Common myeloid progenitor, CD34-positive (primary cell): ENCODE data around the gene DOCK3. TPM values are rescaled to one million over a fixed set of nuclear protein-coding genes. Genes with fewer than 3 reads are reported as not detected.

ENCODE experiments used
- CTCF ChIA-PET: fragments of 350-600 bp; sonication (Branson Sonifier 250); formaldehyde crosslinking; loops from one replicate; lab custom pipeline; 2021; ENCODE audit warnings: antibody characterized with exemption; lab: Charles Lee
- POLR2A ChIA-PET: fragments of 350-600 bp; sonication (Branson Sonifier 250); formaldehyde crosslinking; loops from one replicate; lab custom pipeline; 2021; ENCODE audit warnings: antibody characterized with exemption; lab: Charles Lee
- DNase-seq, 3 donors: peaks; one replicate each; pipeline versions ENCODE4 v3.0.0 to v3.0.0-alpha.2; 2013
- H3K27ac ChIP-seq, 2 experiments: 1 replicate in 1 of 2; 2 replicates in 1 of 2; pipeline ENCODE4 v1.7.0; 2013; ENCODE audit warnings: inconsistent platforms in 2 of 2, low read length in 2 of 2, mild to moderate bottlenecking in 2 of 2, low read depth in 1 of 2, moderate library complexity in 1 of 2; ENCODE audit not compliant: severe bottlenecking in 2 of 2, insufficient read depth in 1 of 2, poor library complexity in 1 of 2
- H3K27me3 ChIP-seq, 5 experiments: replicated peaks in 2 of 5; 1 replicate in 3 of 5; 2 replicates in 2 of 5; pipeline versions ENCODE4 v1.6.1 to v1.7.0; 2013; ENCODE audit warnings: low read length in 4 of 5, mild to moderate bottlenecking in 2 of 5, moderate library complexity in 2 of 5, inconsistent platforms in 1 of 5; ENCODE audit not compliant: insufficient read depth in 5 of 5, control insufficient read depth in 4 of 5
- H3K36me3 ChIP-seq, 4 experiments: 1 replicate in 2 of 4; 2 replicates in 2 of 4; pipeline versions ENCODE4 v1.6.1 to v1.7.0; 2013; ENCODE audit warnings: low read length in 3 of 4, control low read depth in 1 of 4, mild to moderate bottlenecking in 1 of 4; ENCODE audit not compliant: control insufficient read depth in 4 of 4, insufficient read depth in 4 of 4
- H3K4me1 ChIP-seq, 4 experiments: 1 replicate in 3 of 4; 2 replicates in 1 of 4; pipeline versions ENCODE4 v1.6.1 to v1.7.1; 2013; ENCODE audit warnings: low read length in 3 of 4, mild to moderate bottlenecking in 3 of 4, control low read depth in 1 of 4, inconsistent platforms in 1 of 4, moderate library complexity in 1 of 4; ENCODE audit not compliant: control insufficient read depth in 4 of 4, insufficient read depth in 4 of 4; ENCODE audit errors: control extremely low read depth in 1 of 4
- H3K4me3 ChIP-seq, 7 experiments: 1 replicate in 4 of 7; 2 replicates in 3 of 7; pipeline versions ENCODE4 v1.5.1 to v1.7.0; 2013; ENCODE audit warnings: mild to moderate bottlenecking in 7 of 7, low read length in 6 of 7, moderate library complexity in 6 of 7, inconsistent platforms in 2 of 7, low read depth in 2 of 7, control low read depth in 1 of 7; ENCODE audit not compliant: insufficient read depth in 4 of 7, control insufficient read depth in 1 of 7; ENCODE audit errors: extremely low read depth in 1 of 7
- H3K9me3 ChIP-seq, 5 experiments: 1 replicate in 4 of 5; 2 replicates in 1 of 5; pipeline versions ENCODE4 v1.6.1 to v1.7.1; 2013; ENCODE audit warnings: low read length in 4 of 5, mild to moderate bottlenecking in 2 of 5, inconsistent platforms in 1 of 5, low read depth in 1 of 5, moderate library complexity in 1 of 5; ENCODE audit not compliant: control insufficient read depth in 4 of 5, insufficient read depth in 2 of 5; ENCODE audit errors: control extremely low read depth in 1 of 5
- WGBS: methylation state at CpG from one replicate; pipeline ENCODE4 v1.1.5; 2013; ENCODE audit not compliant: insufficient coverage; 5-methylcytosine and 5-hydroxymethylcytosine counted together
- polyA plus RNA-seq: library from polyadenylated mRNA; unstranded; fragments of 120-200 nt; gene quantifications from one replicate; pipeline ENCODE4 v1.2.1, GENCODE V29; 2013

Gene DOCK3, protein sequence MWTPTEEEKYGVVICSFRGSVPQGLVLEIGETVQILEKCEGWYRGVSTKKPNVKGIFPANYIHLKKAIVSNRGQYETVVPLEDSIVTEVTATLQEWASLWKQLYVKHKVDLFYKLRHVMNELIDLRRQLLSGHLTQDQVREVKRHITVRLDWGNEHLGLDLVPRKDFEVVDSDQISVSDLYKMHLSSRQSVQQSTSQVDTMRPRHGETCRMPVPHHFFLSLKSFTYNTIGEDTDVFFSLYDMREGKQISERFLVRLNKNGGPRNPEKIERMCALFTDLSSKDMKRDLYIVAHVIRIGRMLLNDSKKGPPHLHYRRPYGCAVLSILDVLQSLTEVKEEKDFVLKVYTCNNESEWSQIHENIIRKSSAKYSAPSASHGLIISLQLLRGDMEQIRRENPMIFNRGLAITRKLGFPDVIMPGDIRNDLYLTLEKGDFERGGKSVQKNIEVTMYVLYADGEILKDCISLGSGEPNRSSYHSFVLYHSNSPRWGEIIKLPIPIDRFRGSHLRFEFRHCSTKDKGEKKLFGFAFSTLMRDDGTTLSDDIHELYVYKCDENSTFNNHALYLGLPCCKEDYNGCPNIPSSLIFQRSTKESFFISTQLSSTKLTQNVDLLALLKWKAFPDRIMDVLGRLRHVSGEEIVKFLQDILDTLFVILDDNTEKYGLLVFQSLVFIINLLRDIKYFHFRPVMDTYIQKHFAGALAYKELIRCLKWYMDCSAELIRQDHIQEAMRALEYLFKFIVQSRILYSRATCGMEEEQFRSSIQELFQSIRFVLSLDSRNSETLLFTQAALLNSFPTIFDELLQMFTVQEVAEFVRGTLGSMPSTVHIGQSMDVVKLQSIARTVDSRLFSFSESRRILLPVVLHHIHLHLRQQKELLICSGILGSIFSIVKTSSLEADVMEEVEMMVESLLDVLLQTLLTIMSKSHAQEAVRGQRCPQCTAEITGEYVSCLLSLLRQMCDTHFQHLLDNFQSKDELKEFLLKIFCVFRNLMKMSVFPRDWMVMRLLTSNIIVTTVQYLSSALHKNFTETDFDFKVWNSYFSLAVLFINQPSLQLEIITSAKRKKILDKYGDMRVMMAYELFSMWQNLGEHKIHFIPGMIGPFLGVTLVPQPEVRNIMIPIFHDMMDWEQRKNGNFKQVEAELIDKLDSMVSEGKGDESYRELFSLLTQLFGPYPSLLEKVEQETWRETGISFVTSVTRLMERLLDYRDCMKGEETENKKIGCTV (N-terminal part only)
- 2.6 TPM for polyA plus RNA-seq

DNA sequence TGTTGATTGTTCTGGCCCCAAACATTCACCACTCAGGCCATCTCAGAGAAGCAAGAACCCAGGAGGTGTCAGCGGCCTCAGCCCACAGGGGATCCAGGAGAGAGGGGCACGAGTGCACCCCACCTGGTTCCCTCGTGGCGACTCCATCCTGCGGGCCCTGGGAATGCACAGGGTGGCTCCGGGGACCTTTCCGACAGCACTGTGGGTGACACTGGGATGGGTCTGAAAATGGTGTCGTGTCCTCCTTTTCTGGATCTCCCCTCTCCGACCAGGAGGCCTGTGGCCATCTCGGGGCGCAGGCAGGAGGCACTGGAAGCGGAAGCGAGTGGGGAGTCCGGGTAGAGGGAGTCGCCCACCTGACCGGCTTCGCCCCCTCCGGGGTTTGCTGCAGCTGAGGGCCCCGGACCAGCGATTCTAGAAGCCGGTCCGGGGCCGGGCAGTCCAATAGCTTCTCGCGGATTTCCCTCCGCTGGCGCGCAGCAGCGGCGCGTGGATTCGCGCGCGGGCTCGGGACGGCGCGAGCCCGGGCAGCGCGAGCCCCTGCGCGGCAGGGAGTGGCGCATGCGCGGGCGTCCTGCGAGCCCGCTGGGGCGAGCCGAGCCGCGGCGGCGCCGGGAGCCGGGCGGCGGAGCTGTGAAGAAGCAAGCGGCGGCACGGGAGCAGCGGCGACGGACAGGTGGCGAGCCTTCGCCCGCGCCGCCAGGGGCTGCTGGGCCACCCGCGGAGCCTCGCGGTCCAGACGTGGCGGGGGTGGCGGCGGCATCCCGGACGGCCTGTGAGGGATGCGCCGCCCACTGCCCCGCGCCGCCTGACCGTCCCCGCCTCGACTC, at the start of gene DOCK3:
DOCK3 (plus strand) TSS at position 579 of the 830 bp plus-strand sequence. CDS start 337 bp downstream, outside the sequence.
- Histone ChIP-seq H3K27ac (no peak within 1 kb of the TSS), H3K4me1 (peaks cover 0 to 16% (median 13%) of the 10 kb centered on the region in 4 experiments), H3K4me3 (peak within 1 kb of the TSS; percentile 23 to 72 (median 58)), H3K27me3 (peaks cover 0 to 26% (median 25%) of the 10 kb centered on the region in 5 experiments), H3K36me3 (no peaks in the 10 kb centered on the region), H3K9me3 (no peaks in the 10 kb centered on the region)
- DNase-seq = peak; percentile 48 to 77 (median 75)
- ChIA-PET POLR2A (no interaction called here), CTCF (interaction anchor here (0.6 to 2.4 kb wide), 5 partner anchors 8 to 102 kb away, joined by 3 to 10 read pairs (median 5); no protein-coding TSS in a partner anchor)
- 3% methylated on average over 87 of the region's 89 CpGs for WGBS

DNA sequence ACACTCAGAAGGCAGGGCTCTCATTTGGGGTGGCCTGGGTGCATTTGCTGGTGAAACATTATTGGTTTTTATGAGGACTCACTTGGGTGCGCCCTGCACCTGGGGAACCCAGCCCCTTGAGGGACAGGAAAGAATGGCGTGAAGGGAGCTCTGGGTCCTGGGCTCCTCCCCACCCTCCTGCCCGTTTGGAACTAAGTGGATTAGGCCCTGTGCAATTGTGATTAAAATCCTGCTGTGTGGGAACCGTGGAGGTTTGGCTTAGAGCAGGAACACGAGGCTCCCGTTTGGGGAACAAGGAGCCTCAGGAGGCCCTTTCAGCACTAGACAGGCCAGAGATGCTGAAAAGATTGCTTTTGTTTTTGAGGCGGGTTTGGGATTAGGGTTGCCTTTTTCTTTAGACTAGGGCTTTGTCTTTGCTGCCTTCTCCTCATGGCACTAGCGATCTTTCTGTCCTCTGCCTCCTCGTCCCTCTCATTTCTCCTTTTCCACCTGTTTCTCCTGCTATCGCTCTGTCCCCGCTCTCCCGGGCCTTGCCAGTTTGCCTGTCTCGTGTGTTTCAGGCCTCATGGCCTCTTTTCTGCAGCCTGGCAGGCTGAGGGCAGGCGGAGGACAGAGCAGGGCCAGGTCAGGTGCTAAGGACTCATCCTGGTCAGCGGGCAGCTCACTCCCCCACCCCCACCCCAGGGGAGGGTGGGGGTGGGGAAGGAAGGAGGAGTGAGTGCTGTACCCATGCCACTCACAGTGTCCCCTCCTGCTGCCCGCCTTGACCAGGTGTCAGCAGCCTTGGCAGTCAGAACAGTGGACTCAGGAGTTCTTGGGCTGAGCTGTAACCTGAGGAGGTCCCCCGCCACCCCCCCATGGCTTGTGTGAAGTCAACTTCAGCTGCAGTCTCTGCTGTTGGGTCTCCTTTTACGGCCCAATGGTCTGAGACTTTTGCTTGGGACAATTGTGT, 49.2 kb upstream of the DOCK3 start:
- Histone ChIP-seq H3K9me3 (no peaks in the 10 kb centered on the region), H3K27me3 (no peaks in the 10 kb centered on the region), H3K4me3 (peak overlapping the region in 2 of 7 experiments; percentile 35 to 44), H3K4me1 (peaks cover 27 to 100% (median 100%) of the 10 kb centered on the region in 4 experiments), H3K36me3 (peaks cover 0 to 90% (median 14%) of the 10 kb centered on the region in 4 experiments), H3K27ac (peak overlapping the region in 1 of 2 experiments; percentile 69)
- ChIA-PET POLR2A (no interaction called here), CTCF (interaction anchor here (1.0 to 40.1 kb wide), 7 partner anchors 7 to 764 kb away, joined by 4 to 799 read pairs (median 33); partner anchors contain the start of genes C3orf18, CISH, HEMK1 and MAPKAPK3)
- 67% methylated on average over 14 of the region's 18 CpGs for WGBS
- DNase-seq = no peak

DNA sequence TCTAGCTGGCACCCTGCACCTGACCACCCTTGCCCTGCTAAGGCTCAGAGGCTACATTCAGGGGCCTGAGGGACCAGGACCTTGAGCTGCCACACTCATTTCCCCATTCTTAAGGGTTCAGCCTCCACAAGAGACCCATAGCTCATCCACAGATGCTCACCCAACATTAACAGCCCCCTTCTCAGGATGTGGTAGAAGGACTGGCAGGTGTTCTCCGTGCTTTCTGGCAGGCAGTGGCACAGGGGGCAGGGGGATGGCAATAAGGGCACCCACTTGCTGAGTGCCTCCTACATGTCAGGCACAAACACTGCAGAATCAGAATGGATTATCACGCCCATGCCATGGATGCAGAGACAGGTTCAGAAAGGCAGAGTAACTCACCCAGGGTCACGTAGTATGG, 48.3 kb upstream of the DOCK3 start:
- peaks cover 28 to 100% (median 100%) of the 10 kb centered on the region in 4 experiments for H3K4me1 ChIP-seq
- POLR2A ChIA-PET = no interaction called here

DNA sequence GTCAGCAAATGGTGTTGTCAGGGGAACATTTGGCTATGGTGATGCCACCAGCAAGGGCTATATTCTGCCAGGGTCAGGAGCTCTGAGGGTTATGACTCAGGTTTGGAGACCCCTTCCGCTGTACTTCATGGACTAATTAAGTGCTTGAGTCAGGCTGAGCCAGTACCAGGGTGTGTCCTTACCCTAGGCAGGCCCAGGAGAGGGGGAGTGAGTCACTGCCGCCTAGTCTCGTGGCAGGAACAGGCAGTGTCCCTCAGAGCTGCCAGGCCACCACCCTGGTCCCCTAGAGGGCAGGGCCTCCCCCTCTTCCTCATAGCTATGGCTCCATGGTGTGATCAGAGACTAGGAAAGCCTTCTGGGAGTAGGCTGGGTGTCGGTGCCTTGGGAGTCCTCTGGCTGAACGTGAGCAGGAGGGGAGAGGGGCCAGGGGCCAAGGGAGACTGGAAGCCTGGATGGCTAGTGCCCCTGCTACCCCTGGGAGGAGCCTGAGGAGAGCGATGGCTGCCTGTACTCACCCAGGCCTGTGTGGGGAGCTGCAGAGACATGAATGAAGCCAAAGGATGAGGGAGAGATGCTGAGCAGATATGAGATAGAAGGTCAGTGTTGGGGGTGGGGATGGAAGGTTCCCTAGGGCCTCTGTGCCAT, 47.2 kb upstream of the DOCK3 start:
- peaks cover 0 to 84% (median 14%) of the 10 kb centered on the region in 4 experiments for H3K36me3 ChIP-seq
- ChIA-PET CTCF (interaction anchor here (1.0 to 40.1 kb wide), 8 partner anchors 10 to 807 kb away, joined by 3 to 799 read pairs (median 8); partner anchors contain the start of genes C3orf18, CISH, HEMK1 and MAPKAPK3), POLR2A (no interaction called here)
- 59% methylated on average over 5 of the region's 6 CpGs for WGBS
- no peaks in the 10 kb centered on the region for H3K9me3 ChIP-seq
- DNase-seq = peak in 2 of 3 donors; percentile 64 to 78
- no peaks in the 10 kb centered on the region for H3K27me3 ChIP-seq
- H3K4me1 ChIP-seq = peaks cover 32 to 100% (median 100%) of the 10 kb centered on the region in 4 experiments
- peak overlapping the region; percentile 22 to 69 for H3K27ac ChIP-seq
- peak overlapping the region in 2 of 7 experiments; percentile 5 to 29 for H3K4me3 ChIP-seq

More for the DNA sequence above, 48.3 kb upstream of the DOCK3 start:
- H3K27me3 ChIP-seq = no peaks in the 10 kb centered on the region
- H3K36me3 ChIP-seq = peaks cover 0 to 90% (median 15%) of the 10 kb centered on the region in 4 experiments
- peak overlapping the region; percentile 22 to 69 for H3K27ac ChIP-seq
- WGBS = 62% methylated on average over 3 of the region's 3 CpGs
- peak overlapping the region in 2 of 7 experiments; percentile 2 to 18 for H3K4me3 ChIP-seq
- peak in 2 of 3 donors; percentile 51 to 72 for DNase-seq
- CTCF ChIA-PET = interaction anchor here (1.0 to 40.1 kb wide), 6 partner anchors 8 to 763 kb away, joined by 3 to 799 read pairs (median 18); partner anchors contain the start of genes C3orf18, CISH, HEMK1 and MAPKAPK3
- H3K9me3 ChIP-seq = no peaks in the 10 kb centered on the region

DNA sequence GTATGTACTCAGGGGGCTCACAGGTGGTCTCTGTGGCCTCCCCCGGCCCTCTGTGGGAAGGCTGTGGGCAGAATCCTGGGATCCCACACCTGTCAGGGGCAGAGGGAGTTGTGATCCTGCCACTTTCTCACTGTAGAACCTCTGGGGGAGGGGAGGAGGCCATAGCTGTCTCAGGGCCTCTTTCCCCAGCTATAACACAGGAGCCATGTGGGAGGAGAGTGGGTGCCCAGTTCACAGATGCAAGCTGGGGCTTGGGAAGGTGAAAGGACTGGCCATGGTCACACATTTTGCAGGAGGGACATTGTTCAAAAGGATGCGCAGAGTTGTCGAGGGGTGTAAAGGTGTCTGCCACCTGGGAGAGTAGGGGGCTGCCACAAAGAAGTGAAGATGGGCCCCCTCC, 46.1 kb upstream of the DOCK3 start:
- Histone ChIP-seq H3K27me3 (no peaks in the 10 kb centered on the region), H3K36me3 (peaks cover 0 to 74% (median 7%) of the 10 kb centered on the region in 4 experiments), H3K4me1 (peaks cover 25 to 100% (median 100%) of the 10 kb centered on the region in 4 experiments), H3K9me3 (no peaks in the 10 kb centered on the region), H3K27ac (peak overlapping the region; percentile 52 to 69), H3K4me3 (no peak overlapping the region)
- ChIA-PET CTCF (interaction anchor here (0.8 to 40.1 kb wide), 9 partner anchors 9 to 750 kb away, joined by 3 to 799 read pairs (median 7); partner anchors contain the start of genes C3orf18, CISH, HEMK1 and MAPKAPK3), POLR2A (interaction anchor here (0.7 kb wide), 1 partner anchor 22 kb away, joined by 3 read pairs; no protein-coding TSS in a partner anchor)
- 100% methylated on average over 3 of the region's 3 CpGs for WGBS
- no peak for DNase-seq
